Tibial nerve (tissue), 4 donors: ENCODE measurements around the gene PIMREG.

ENCODE experiments used
- CTCF ChIP-seq, 5 experiments: fragments of 200-600 bp in 3 of 5; fragments of 450-650 bp in 2 of 5; sonication (generic) in 3 of 5; IDR thresholded peaks; one replicate each; pipeline ENCODE4 v1.5.1; 2016 to 2019; ENCODE audit warnings: antibody characterized with exemption in 5 of 5, mild to moderate bottlenecking in 3 of 5, moderate library complexity in 2 of 5
- EP300 ChIP-seq, 2 donors: sonication (generic); formaldehyde crosslinking; IDR thresholded peaks; one replicate each; pipeline ENCODE4 v1.6.1; 2017; ENCODE audit warnings: antibody characterized with exemption in 2 of 2, mild to moderate bottlenecking in 1 of 2
- POLR2A ChIP-seq, 2 donors: fragments of 450-650 bp; IDR thresholded peaks; one replicate each; pipeline ENCODE4 v1.6.1; 2017; ENCODE audit warnings: antibody characterized with exemption in 2 of 2, mild to moderate bottlenecking in 2 of 2, moderate library complexity in 2 of 2

- TF ChIP-seq CTCF (IDR thresholded peaks at IDR 0.05) (no peak), POLR2A (IDR thresholded peaks at IDR 0.05) (no peak), EP300 (IDR thresholded peaks at IDR 0.05) (no peak)
Measured at GRCh38 chr17:6478486-6478885, 34.2 kb downstream of the PIMREG start.
